BJ (cell line): Measurements from ENCODE around the gene SNTA1. TPM values are rescaled to one million over a fixed set of nuclear protein-coding genes. Genes with fewer than 3 reads are reported as not detected.
"Not testable (repeated sequence)": the region's sequence is repeated elsewhere in the genome, so short reads cannot be mapped to it uniquely, and the experiment has no call there.

Experiments used
- CTCF ChIA-PET: fragments of 350-600 bp; formaldehyde crosslinking; extraction: SDS; loops from one replicate; lab custom pipeline; 2021; ENCODE audit warnings: antibody characterized with exemption, inconsistent platforms; lab: Yijun Ruan, JAX
- POLR2A ChIA-PET: fragments of 300-600 bp; sonication (Branson Sonifier 250); formaldehyde crosslinking; extraction: SDS; loops from one replicate; lab custom pipeline; 2021; ENCODE audit warnings: antibody characterized with exemption; lab: Charles Lee
- DNase-seq: peaks from one replicate; pipeline ENCODE4 v3.0.0-alpha.2; 2011; ENCODE audit warnings: low read depth
- H3K27me3 ChIP-seq: 2 replicates; pipeline ENCODE4 v1.6.0; 2011; ENCODE audit warnings: low read length; ENCODE audit not compliant: control insufficient read depth, insufficient read depth
- H3K36me3 ChIP-seq: 2 replicates; pipeline ENCODE4 v1.5.1; 2011; ENCODE audit warnings: low read length; ENCODE audit not compliant: control insufficient read depth, insufficient read depth
- H3K4me3 ChIP-seq: 2 replicates; pipeline ENCODE4 v1.5.1; 2011; ENCODE audit warnings: low read depth, mild to moderate bottlenecking, control low read depth, low read length
- polyA plus RNA-seq: library from polyadenylated mRNA; depleted of rRNA; stranded (reverse); fragments of >200 nt; gene quantifications from 2 replicates; pipeline ENCODE4 v1.2.3, GENCODE V29; 2011
- TF ChIP-seq, protein P1 (sequence below): IDR thresholded peaks from 2 replicates; pipeline ENCODE4 v1.5.1; 2011; ENCODE audit warnings: low read depth, mild to moderate bottlenecking, control low read depth, inconsistent platforms, low read length, moderate library complexity; ENCODE audit not compliant: insufficient read depth

Gene SNTA1
- polyA plus RNA-seq, 1 experiment = 24.7 TPM

DNA sequence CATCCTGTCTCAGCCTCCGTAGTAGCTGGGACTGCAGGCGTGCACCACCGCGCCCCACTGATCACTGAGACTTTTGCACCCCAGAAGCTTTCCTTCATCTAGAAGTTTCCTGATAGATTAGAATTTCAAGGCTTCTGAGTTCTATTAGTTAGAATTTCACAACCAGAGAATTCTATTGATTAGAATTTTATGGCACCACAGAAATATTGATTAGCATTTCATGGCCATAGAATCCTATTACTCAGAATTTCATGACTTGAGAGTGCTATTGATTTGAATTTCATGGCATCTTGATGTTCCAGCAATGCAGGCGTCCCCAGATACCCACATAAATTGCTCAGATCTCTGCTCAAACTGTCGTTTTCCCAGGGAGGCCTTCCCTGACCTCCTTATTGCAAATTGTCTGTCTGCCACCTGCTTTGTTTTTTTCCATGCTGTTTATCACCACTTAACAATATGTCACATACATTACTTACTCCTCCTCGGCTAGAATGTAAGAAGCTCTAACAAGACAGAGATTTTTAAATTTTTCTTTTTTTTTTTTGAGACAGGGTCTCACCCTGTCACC lies 29.4 kb upstream of the SNTA1 start:
- TF ChIP-seq, protein P1, sequence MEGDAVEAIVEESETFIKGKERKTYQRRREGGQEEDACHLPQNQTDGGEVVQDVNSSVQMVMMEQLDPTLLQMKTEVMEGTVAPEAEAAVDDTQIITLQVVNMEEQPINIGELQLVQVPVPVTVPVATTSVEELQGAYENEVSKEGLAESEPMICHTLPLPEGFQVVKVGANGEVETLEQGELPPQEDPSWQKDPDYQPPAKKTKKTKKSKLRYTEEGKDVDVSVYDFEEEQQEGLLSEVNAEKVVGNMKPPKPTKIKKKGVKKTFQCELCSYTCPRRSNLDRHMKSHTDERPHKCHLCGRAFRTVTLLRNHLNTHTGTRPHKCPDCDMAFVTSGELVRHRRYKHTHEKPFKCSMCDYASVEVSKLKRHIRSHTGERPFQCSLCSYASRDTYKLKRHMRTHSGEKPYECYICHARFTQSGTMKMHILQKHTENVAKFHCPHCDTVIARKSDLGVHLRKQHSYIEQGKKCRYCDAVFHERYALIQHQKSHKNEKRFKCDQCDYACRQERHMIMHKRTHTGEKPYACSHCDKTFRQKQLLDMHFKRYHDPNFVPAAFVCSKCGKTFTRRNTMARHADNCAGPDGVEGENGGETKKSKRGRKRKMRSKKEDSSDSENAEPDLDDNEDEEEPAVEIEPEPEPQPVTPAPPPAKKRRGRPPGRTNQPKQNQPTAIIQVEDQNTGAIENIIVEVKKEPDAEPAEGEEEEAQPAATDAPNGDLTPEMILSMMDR = no peak
- ChIA-PET CTCF (interaction anchor here (1.3 to 1.6 kb wide), 2 partner anchors 16 to 180 kb away, joined by 3 to 5 read pairs; no protein-coding TSS in a partner anchor), POLR2A (no interaction called here)
- peaks cover 9% of the 10 kb centered on the region for H3K27me3 ChIP-seq
- DNase-seq = no peak
- H3K36me3 ChIP-seq = no peaks in the 10 kb centered on the region
- H3K4me3 ChIP-seq = no peak overlapping the region

DNA sequence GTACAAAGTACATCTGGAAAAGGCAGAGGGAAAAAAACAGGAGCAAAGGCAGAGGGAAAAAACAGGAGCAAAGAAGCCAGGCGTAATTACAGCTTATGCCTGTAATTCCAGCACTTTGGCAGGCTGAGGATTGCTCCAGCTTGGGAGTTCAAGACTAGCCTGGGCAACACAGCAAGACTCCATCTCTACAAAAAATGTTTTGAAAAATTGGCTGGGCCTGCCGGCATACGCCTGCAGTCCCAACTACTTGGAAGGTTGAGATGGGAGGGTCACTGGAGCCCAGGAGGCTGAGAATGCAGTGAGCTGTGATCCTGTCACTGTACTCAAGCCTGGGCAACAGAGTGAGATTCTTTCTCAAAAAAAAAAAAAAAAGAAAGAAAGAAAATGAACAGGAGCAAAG lies 27.3 kb upstream of the SNTA1 start:
- H3K4me3 ChIP-seq = no peak overlapping the region
- no peak for DNase-seq
- H3K27me3 ChIP-seq = peaks cover 7% of the 10 kb centered on the region
- POLR2A ChIA-PET = no interaction called here
- TF ChIP-seq, protein P1 = no peak
- CTCF ChIA-PET = interaction anchor here (1.9 kb wide), 1 partner anchor 182 kb away, joined by 5 read pairs; no protein-coding TSS in a partner anchor
- no peaks in the 10 kb centered on the region for H3K36me3 ChIP-seq

DNA sequence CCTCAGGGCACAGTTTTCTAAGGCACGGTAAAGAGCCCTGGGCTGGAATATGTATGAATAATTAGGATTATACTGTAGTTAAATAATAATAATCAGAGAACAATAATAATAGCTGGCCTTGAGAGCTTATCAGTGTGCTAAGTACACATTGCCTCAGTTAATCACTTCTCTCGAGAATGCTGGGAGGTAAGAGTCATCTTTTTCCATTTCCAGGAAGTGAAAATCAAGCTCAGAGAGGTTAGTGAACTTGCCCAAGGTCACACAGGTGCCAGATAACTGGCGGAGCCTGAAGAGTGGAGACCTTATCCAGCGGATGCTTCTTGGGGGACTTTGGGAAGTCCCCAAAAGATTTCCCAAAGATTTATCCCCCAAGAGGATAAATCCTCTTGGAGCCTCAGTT lies 26.9 kb upstream of the SNTA1 start:
- ChIA-PET POLR2A (no interaction called here), CTCF (interaction anchor here (1.1 to 1.9 kb wide), 2 partner anchors 142 to 183 kb away, joined by 3 to 5 read pairs; no protein-coding TSS in a partner anchor)
- peaks cover 5% of the 10 kb centered on the region for H3K27me3 ChIP-seq
- TF ChIP-seq, protein P1 = no peak
- H3K36me3 ChIP-seq = no peaks in the 10 kb centered on the region
- no peak overlapping the region for H3K4me3 ChIP-seq
- DNase-seq = no peak

DNA sequence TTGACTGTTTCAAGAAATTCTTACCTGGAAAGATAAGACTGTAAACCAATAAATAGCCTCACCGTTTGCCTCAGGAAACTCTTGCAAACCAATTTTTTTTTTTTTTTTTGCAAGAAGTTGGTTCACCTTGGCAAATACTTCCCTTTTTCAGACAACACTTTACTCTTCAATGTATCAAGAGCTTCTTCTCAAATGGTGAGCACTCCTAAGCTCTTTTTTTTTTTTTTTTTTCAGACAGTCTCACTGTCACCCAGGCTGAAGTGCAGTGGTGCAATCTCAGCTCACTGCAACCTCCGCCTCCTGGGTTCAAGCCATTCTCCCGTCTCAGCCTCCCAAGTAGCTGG lies 22.7 kb upstream of the SNTA1 start:
- Histone ChIP-seq H3K27me3 (peaks cover 3% of the 10 kb centered on the region), H3K36me3 (no peaks in the 10 kb centered on the region), H3K4me3 (no peak overlapping the region)
- ChIA-PET POLR2A (no interaction called here), CTCF (interaction anchor here (1.2 kb wide), 1 partner anchor 202 kb away, joined by 7 read pairs; the partner anchor contains the start of gene ACTL10)
- no peak for DNase-seq
- TF ChIP-seq, protein P1 = no peak

DNA sequence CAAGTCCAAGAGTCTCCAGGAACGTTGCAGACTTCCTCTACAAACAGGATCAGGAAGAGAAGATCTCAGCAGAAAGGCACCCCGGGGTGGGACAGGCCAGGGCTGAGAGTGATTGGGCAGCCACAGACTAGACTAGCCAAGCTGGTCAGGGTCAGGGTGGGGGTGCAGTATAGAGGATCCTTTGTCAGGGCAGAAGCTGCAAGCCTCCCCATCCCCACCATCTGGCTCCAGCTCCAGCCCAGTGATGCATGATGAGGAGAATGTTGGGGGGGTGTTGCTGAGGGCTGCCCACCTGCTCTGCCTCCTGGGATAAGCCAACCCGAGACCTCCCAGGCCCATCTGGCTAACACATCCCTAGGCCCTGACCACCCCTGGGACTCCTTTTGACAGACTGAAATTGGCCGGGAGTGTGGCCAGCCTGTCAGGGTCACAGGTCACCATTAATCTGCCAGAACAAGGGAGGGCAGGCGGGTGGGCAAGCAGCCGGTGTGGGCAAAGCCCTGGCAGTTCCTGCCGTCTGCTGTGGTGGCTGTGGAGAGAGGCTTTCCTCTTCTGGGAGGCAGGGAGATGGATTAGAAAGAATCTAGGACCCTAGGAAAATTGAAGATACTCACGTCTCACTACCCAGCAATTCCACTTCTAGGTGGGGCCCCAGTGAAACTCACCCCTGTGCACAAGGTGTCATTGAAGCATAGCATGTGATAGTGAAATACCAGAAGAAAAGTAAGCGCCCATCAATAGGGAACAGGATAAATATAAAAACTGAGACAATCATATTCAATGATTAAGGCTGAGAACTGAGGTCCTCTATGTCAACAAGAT lies 22.1 kb upstream of the SNTA1 start:
- H3K36me3 ChIP-seq = no peaks in the 10 kb centered on the region
- CTCF ChIA-PET = interaction anchor here (1.4 kb wide), 1 partner anchor 9 kb away, joined by 3 read pairs; no protein-coding TSS in a partner anchor
- TF ChIP-seq, protein P1 = no peak
- H3K27me3 ChIP-seq = peaks cover 3% of the 10 kb centered on the region; the same call in 1 of the 2 replicates
- H3K4me3 ChIP-seq = no peak overlapping the region
- no peak for DNase-seq
- POLR2A ChIA-PET = no interaction called here

DNA sequence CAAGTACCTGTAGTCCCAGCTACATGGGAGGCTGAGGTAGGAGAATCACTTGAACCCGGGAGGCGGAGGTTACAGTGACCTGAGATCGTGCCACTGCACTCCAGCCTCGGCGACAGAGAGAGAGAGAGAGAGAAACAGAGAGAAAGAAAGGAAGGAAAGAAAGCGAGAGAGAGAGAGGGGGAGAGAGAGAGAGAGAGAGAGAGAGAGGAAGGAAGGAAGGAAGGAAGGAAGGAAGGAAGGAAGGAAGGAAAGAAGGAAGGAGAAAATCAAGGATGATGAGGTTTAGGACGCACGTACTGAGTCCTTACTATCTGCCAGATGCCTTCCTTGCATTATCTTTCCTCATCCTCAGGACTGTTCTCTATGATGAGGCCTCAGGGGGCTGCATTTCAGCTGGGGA lies 21.2 kb upstream of the SNTA1 start:
- POLR2A ChIA-PET, H3K27me3 ChIP-seq, DNase-seq, H3K4me3 ChIP-seq, H3K36me3 ChIP-seq: not testable (repeated sequence)
- CTCF ChIA-PET = interaction anchor here (1.4 kb wide), 1 partner anchor 10 kb away, joined by 3 read pairs; no protein-coding TSS in a partner anchor
